A673 (cell line): ENCODE data around the gene TFAP2A. TPM values are rescaled to one million over a fixed set of nuclear protein-coding genes. Genes with fewer than 3 reads are reported as not detected.

Experiments used
- BruUV-seq: library from RNA; stranded (reverse); fragments of 400-500 nt; replicated peaks from 2 replicates; lab custom pipeline; 2021; lab: Mats Ljungman, UMichigan
- CTCF ChIA-PET: fragments of 300-600 bp; sonication (Branson Sonifier 250); formaldehyde crosslinking; loops from one replicate; lab custom pipeline; 2022; ENCODE audit warnings: antibody characterized with exemption; lab: Charles Lee
- POLR2A ChIA-PET: fragments of 300-600 bp; sonication (Branson Sonifier 250); formaldehyde crosslinking; loops from one replicate; lab custom pipeline; 2022; ENCODE audit warnings: antibody characterized with exemption; ENCODE audit not compliant: low non-redundant PET; lab: Charles Lee
- DNase-seq: peaks from one replicate; pipeline ENCODE4 v3.0.0-alpha.2; 2015; ENCODE audit warnings: low spot score
- H3K27ac ChIP-seq: fragments of 200-600 bp; sonication (generic); 2 replicates; pipeline ENCODE4 v1.5.1; 2016; ENCODE audit warnings: mixed run types, low read depth, mild to moderate bottlenecking, mixed read lengths, antibody characterized with exemption, low read length; ENCODE audit not compliant: poor library complexity, severe bottlenecking
- H3K27me3 ChIP-seq: fragments of 200-600 bp; sonication (generic); replicated peaks from 2 replicates; pipeline ENCODE4 v1.6.1; 2017; ENCODE audit warnings: mixed run types, low read depth, mild to moderate bottlenecking, mixed read lengths, antibody characterized with exemption, low read length; ENCODE audit not compliant: insufficient read depth, poor library complexity
- H3K36me3 ChIP-seq: fragments of 200-600 bp; sonication (generic); 2 replicates; pipeline ENCODE4 v1.6.1; 2016; ENCODE audit warnings: mixed run types, mild to moderate bottlenecking, mixed read lengths, antibody characterized with exemption, low read length; ENCODE audit not compliant: insufficient read depth, poor library complexity, severe bottlenecking
- H3K4me1 ChIP-seq: fragments of 200-600 bp; sonication (generic); 2 replicates; pipeline ENCODE4 v1.6.1; 2017; ENCODE audit warnings: mixed run types, mild to moderate bottlenecking, mixed read lengths, antibody characterized with exemption, low read length; ENCODE audit not compliant: insufficient read depth, poor library complexity, severe bottlenecking
- H3K4me3 ChIP-seq: fragments of 200-600 bp; sonication (generic); 2 replicates; pipeline ENCODE4 v1.5.1; 2016; ENCODE audit warnings: low read depth, mixed run types, mild to moderate bottlenecking, mixed read lengths, low read length; ENCODE audit not compliant: poor library complexity, severe bottlenecking
- H3K9me3 ChIP-seq: fragments of 200-600 bp; sonication (generic); 2 replicates; pipeline ENCODE4 v1.6.1; 2016; ENCODE audit warnings: mixed run types, low read depth, mild to moderate bottlenecking, mixed read lengths, antibody characterized with exemption, low read length; ENCODE audit not compliant: poor library complexity, severe bottlenecking
- CTCF ChIP-seq: fragments of 300-800, 200-600 bp; sonication (generic); conservative IDR thresholded peaks from 2 replicates; pipeline ENCODE4 v1.5.1; 2017; ENCODE audit warnings: low read depth, mild to moderate bottlenecking, antibody characterized with exemption, low read length, moderate library complexity, mixed read lengths
- EZH2 ChIP-seq: fragments of 200-600 bp; sonication (generic); IDR thresholded peaks from 2 replicates; pipeline ENCODE4 v1.6.1; 2017; ENCODE audit warnings: borderline replicate concordance, low read depth, mild to moderate bottlenecking, mixed read lengths, antibody characterized with exemption, low read length; ENCODE audit not compliant: poor library complexity, severe bottlenecking
- intact Hi-C: fragments of 100-400 bp; cut with micrococcal nuclease; formaldehyde crosslinking; loops from one replicate; pipeline ENCODE4 v1.10.0; 2022; ENCODE audit not compliant: unreplicated experiment
- total RNA-seq: library from RNA; stranded (reverse); gene quantifications from 2 replicates; pipeline ENCODE4 v1.2.3, GENCODE V29; 2021

The TFAP2A gene
- total RNA-seq, 1 experiment from 2014 or later = 19.3 TPM

- no peak for DNase-seq
- ChIA-PET POLR2A (no interaction called here), CTCF (no interaction called here)
- Histone ChIP-seq H3K27ac (no peak overlapping the region), H3K9me3 (no peaks in the 10 kb centered on the region), H3K4me1 (peaks cover under 1% of the 10 kb centered on the region), H3K4me3 (no peak overlapping the region), H3K27me3 (no peaks in the 10 kb centered on the region), H3K36me3 (no peaks in the 10 kb centered on the region)
- BruUV-seq = no TSS peak
- TF ChIP-seq EZH2 (no peak), CTCF (no peak)
- intact Hi-C loops = no loop called here
Observed at GRCh38 chr6:10421158-10421920, 6.5 kb upstream of the TFAP2A start.

GRCh38 chr6:10420546-10421157, 5.8 kb upstream of the TFAP2A start:
- TF ChIP-seq CTCF = no peak
- no peak for TF ChIP-seq EZH2
- Histone ChIP-seq H3K4me3 (no peak overlapping the region), H3K4me1 (peaks cover 5% of the 10 kb centered on the region), H3K9me3 (no peaks in the 10 kb centered on the region), H3K36me3 (no peaks in the 10 kb centered on the region), H3K27ac (no peak overlapping the region), H3K27me3 (no peaks in the 10 kb centered on the region)
- DNase-seq = no peak
- CTCF ChIA-PET = no interaction called here
- no TSS peak for BruUV-seq
- intact Hi-C loops = no loop called here
- POLR2A ChIA-PET = no interaction called here

GRCh38 chr6:10419749-10420545, 5.1 kb upstream of the TFAP2A start:
- Histone ChIP-seq H3K27me3 (no peaks in the 10 kb centered on the region), H3K27ac (no peak overlapping the region), H3K4me1 (peaks cover 10% of the 10 kb centered on the region), H3K36me3 (no peaks in the 10 kb centered on the region), H3K4me3 (no peak overlapping the region), H3K9me3 (no peaks in the 10 kb centered on the region)
- intact Hi-C loops = no loop called here
- TF ChIP-seq CTCF (no peak), EZH2 (no peak)
- POLR2A ChIA-PET = no interaction called here
- no peak for DNase-seq
- BruUV-seq = no TSS peak
- CTCF ChIA-PET = interaction anchor here (0.6 kb wide), 1 partner anchor 340 kb away, joined by 3 read pairs; no protein-coding TSS in a partner anchor
